Psoas muscle (tissue), 8 donors: Measurements from ENCODE around the gene CFAP58. TPM values are rescaled to one million over a fixed set of nuclear protein-coding genes. Genes with fewer than 3 reads are reported as not detected.

Source experiments
- ATAC-seq, 4 donors: fragments of 200-7000 bp; cut with Tn5 transposase; one replicate each; pipeline ENCODE4 v1.9.1; 2020; ENCODE audit warnings: moderate library complexity in 3 of 4, mild to moderate bottlenecking in 2 of 4
- DNase-seq, 2 donors: peaks; one replicate each; pipeline ENCODE4 v3.0.0-alpha.2; 2020
- H3K27ac ChIP-seq: fragments of 200-600 bp; one replicate; pipeline ENCODE4 v1.8.0; 2022
- H3K27me3 ChIP-seq, 3 donors: fragments of 200-600 bp in 1 of 3; one replicate each; pipeline versions ENCODE4 v1.6.1 to v1.8.0; 2013 to 2022; ENCODE audit warnings: low read length in 2 of 3, mild to moderate bottlenecking in 2 of 3, moderate library complexity in 1 of 3; ENCODE audit not compliant: insufficient read depth in 3 of 3
- H3K36me3 ChIP-seq, 2 donors: fragments of 200-600 bp in 1 of 2; one replicate each; pipeline versions ENCODE4 v1.6.1 to v1.8.0; 2013 to 2022; ENCODE audit warnings: low read depth in 1 of 2, mild to moderate bottlenecking in 1 of 2, moderate library complexity in 1 of 2; ENCODE audit not compliant: insufficient read depth in 1 of 2
- H3K4me1 ChIP-seq: fragments of 200-600 bp; one replicate; pipeline ENCODE4 v1.8.0; 2022
- H3K4me3 ChIP-seq: fragments of 200-600 bp; one replicate; pipeline ENCODE4 v1.8.0; 2022; ENCODE audit warnings: mild to moderate bottlenecking
- H3K9me3 ChIP-seq: fragments of 200-600 bp; one replicate; pipeline ENCODE4 v1.8.0; 2022
- CTCF ChIP-seq: fragments of 200-600 bp; IDR thresholded peaks from one replicate; pipeline ENCODE4 v1.8.0; 2022; ENCODE audit warnings: antibody characterized with exemption
- WGBS, 3 donors: extraction: QIAGEN DNeasy Blood & Tissue Kit; methylation state at CpG; one replicate each; pipeline versions ENCODE4 v1.1.6 to v1.1.7; 2013; 5-methylcytosine and 5-hydroxymethylcytosine counted together
- intact Hi-C, 2 donors: fragments of 100-400 bp; cut with DNase I; formaldehyde crosslinking; loops; one replicate each; pipeline versions ENCODE4 v1.11.0 to v1.14.2; 2022
- polyA plus RNA-seq, 3 donors: library from polyadenylated mRNA; stranded (reverse); fragments of 200-250 nt; gene quantifications; one replicate each; pipeline ENCODE4 v1.2.3, GENCODE V29; 2013
- total RNA-seq, 4 donors: library from RNA; stranded (reverse); fragmentation: NEBNext Ultra II Directional in 2 of 4; extraction: Animal tissue kit (Norgen Biotek cat#: 25700) in 2 of 4; gene quantifications; one replicate each; pipeline versions ENCODE4 v1.2.1 to v1.2.4, GENCODE V29; 2021 to 2023
- donor health status: healthy with polysubstance abuse.
- donor health status: DM: no; HTN: no; CAD: no; lungs with moderate emphysema.
- donor health status: Bipolar disorder and iron deficiency.
- donor health status: healthy.
- donor health status: DM: yes; HTN: yes; CAD: no.
- donor health status: DM: no; HTN: no; CAD: no.
- donor health status: DM: no; HTN: no; CAD: no.
- donor health status: DM: yes; HTN: yes; CAD: no.

The CFAP58 gene
- total and polyA plus RNA-seq, 7 donors, result 0.04 to 1.4 (median 0.44) TPM

- 81 to 87% (median 86%) methylated on average over 1 of the region's 1 CpG for WGBS, 3 donors
- DNase-seq (no peak), ATAC-seq (no peak)
- H3K4me1 ChIP-seq, result no peaks in the 10 kb centered on the region
- no peak overlapping the region for H3K27ac ChIP-seq
- no peaks in the 10 kb centered on the region for H3K36me3 ChIP-seq
- no peaks in the 10 kb centered on the region for H3K9me3 ChIP-seq
- intact Hi-C loops, result no loop called here
- H3K27me3 ChIP-seq, result no peaks in the 10 kb centered on the region
- TF ChIP-seq CTCF, result no peak
- no peak overlapping the region for H3K4me3 ChIP-seq
These were observed 63.2 kb downstream of the CFAP58 start for GRCh38 chr10:104416851-104417250.

- WGBS, 3 donors, result 78 to 81% (median 80%) methylated on average over 6 of the region's 6 CpGs
- H3K27me3 ChIP-seq, result no peaks in the 10 kb centered on the region
- no peak overlapping the region for H3K4me3 ChIP-seq
- no peaks in the 10 kb centered on the region for H3K36me3 ChIP-seq
- no peaks in the 10 kb centered on the region for H3K4me1 ChIP-seq
- intact Hi-C loops, result no loop called here
- TF ChIP-seq CTCF, result no peak
- DNase-seq (no peak), ATAC-seq (no peak)
- H3K9me3 ChIP-seq, result no peaks in the 10 kb centered on the region
- no peak overlapping the region for H3K27ac ChIP-seq
These were observed 64.1 kb downstream of the CFAP58 start for GRCh38 chr10:104417637-104418292.

- ATAC-seq, result no peak
- Histone ChIP-seq H3K36me3 (no peaks in the 10 kb centered on the region), H3K27ac (no peak overlapping the region), H3K4me1 (no peaks in the 10 kb centered on the region), H3K4me3 (no peak overlapping the region), H3K9me3 (no peaks in the 10 kb centered on the region), H3K27me3 (no peaks in the 10 kb centered on the region)
- DNase-seq, result no peak
- 80 to 85% (median 81%) methylated on average over 1 of the region's 1 CpG for WGBS, 3 donors
- no peak for TF ChIP-seq CTCF
- intact Hi-C loops, result no loop called here
These were observed 71.1 kb downstream of the CFAP58 start for GRCh38 chr10:104424719-104425118.

GRCh38 chr10:104427989-104428388 is 74.4 kb downstream of the CFAP58 start:
- TF ChIP-seq CTCF, result no peak
- ATAC-seq (no peak), DNase-seq (no peak)
- WGBS, 3 donors, result 60 to 75% (median 63%) methylated on average over 5 of the region's 5 CpGs
- no peaks in the 10 kb centered on the region for H3K4me1 ChIP-seq
- H3K27me3 ChIP-seq, result no peaks in the 10 kb centered on the region
- no peak overlapping the region for H3K4me3 ChIP-seq
- H3K27ac ChIP-seq, result no peak overlapping the region
- no peaks in the 10 kb centered on the region for H3K9me3 ChIP-seq
- intact Hi-C loops, result no loop called here
- H3K36me3 ChIP-seq, result no peaks in the 10 kb centered on the region

GRCh38 chr10:104429846-104430245 is 76.2 kb downstream of the CFAP58 start:
- Histone ChIP-seq H3K4me1 (no peaks in the 10 kb centered on the region), H3K27ac (no peak overlapping the region), H3K27me3 (no peaks in the 10 kb centered on the region), H3K4me3 (no peak overlapping the region), H3K36me3 (no peaks in the 10 kb centered on the region), H3K9me3 (no peaks in the 10 kb centered on the region)
- TF ChIP-seq CTCF, result no peak
- intact Hi-C loops, result no loop called here
- WGBS, 3 donors, result 52 to 56% (median 55%) methylated on average over 3 of the region's 3 CpGs
- ATAC-seq (no peak), DNase-seq (no peak)
